ENCODE data around the gene IRGQ.

IRGQ gene

GRCh38 chr19:43562698-43563241, 33.2 kb downstream of the IRGQ start (continued):
- TF ChIP-seq ZNF2 (tag by site-specific recombination; IDR thresholded peaks at IDR 0.05) (no peak), ZNF391 (tag by site-specific recombination; IDR thresholded peaks at IDR 0.05; ENCODE audit: borderline replicate concordance, low read depth) (no peak), ZNF785 (tag by site-specific recombination; IDR thresholded peaks at IDR 0.05) (no peak), ZNF624 (tag by site-specific recombination; IDR thresholded peaks at IDR 0.05) (no peak), PRDM1 (tag by site-specific recombination; IDR thresholded peaks at IDR 0.05) (no peak), ZNF311 (tag by site-specific recombination; IDR thresholded peaks at IDR 0.05; ENCODE audit: borderline replicate concordance) (no peak), PBX3 (CRISPR knock-in tag; IDR thresholded peaks at IDR 0.05) (no peak), ZBTB48 (tag by site-specific recombination; IDR thresholded peaks at IDR 0.05) (no peak), TRIM28 (IDR thresholded peaks at IDR 0.05; ENCODE audit: borderline replicate concordance, low read length) (no peak), ZFP3 (tag by site-specific recombination; IDR thresholded peaks at IDR 0.05; ENCODE audit: low read depth) (no peak), ZNF791 (tag by site-specific recombination; IDR thresholded peaks at IDR 0.05) (no peak), ZBTB17 (tag by site-specific recombination; IDR thresholded peaks at IDR 0.05) (0 out of 2 replicates have a peak, but pooled peaks have one; percentile 18), SP7 (tag by site-specific recombination; IDR thresholded peaks at IDR 0.05) (peak; percentile 56), ZNF23 (tag by site-specific recombination; IDR thresholded peaks at IDR 0.05; ENCODE audit: borderline replicate concordance) (no peak), ZNF501 (tag by site-specific recombination; IDR thresholded peaks at IDR 0.05) (no peak), ZBTB26 (tag by site-specific recombination; optimal IDR thresholded peaks at IDR 0.05) (peak; percentile 4), KLF7 (tag by site-specific recombination; IDR thresholded peaks at IDR 0.05; ENCODE audit: borderline replicate concordance) (no peak), ZBTB10 (tag by site-specific recombination; IDR thresholded peaks at IDR 0.05) (no peak), ZNF394 (tag by site-specific recombination; IDR thresholded peaks at IDR 0.05; ENCODE audit: borderline replicate concordance) (no peak), ZNF560 (tag by site-specific recombination; IDR thresholded peaks at IDR 0.05; ENCODE audit: borderline replicate concordance) (no peak), ZNF18 (tag by site-specific recombination; IDR thresholded peaks at IDR 0.05) (no peak), ZNF19 (tag by site-specific recombination; IDR thresholded peaks at IDR 0.05; ENCODE audit: low read depth) (no peak)
